Suprapubic skin (tissue), 4 donors: Measurements from ENCODE around the gene STYXL2. TPM values are rescaled to one million over a fixed set of nuclear protein-coding genes. Genes with fewer than 3 reads are reported as not detected.

ENCODE experiments used
- DNase-seq, 2 donors: peaks; one replicate each; pipeline ENCODE4 v3.0.0-alpha.2; 2019; ENCODE audit warnings: low spot score in 2 of 2
- H3K27ac ChIP-seq: fragments of 200-600 bp; sonication (generic); one replicate; pipeline ENCODE4 v1.5.1; 2019
- H3K27me3 ChIP-seq: fragments of 200-600 bp; sonication (generic); one replicate; pipeline ENCODE4 v1.5.1; 2019
- H3K36me3 ChIP-seq: fragments of 200-600 bp; sonication (generic); one replicate; pipeline ENCODE4 v1.5.1; 2019
- H3K4me1 ChIP-seq: fragments of 200-600 bp; sonication (generic); one replicate; pipeline ENCODE4 v1.5.1; 2019
- H3K4me3 ChIP-seq: fragments of 200-600 bp; sonication (generic); one replicate; pipeline ENCODE4 v1.5.1; 2019; ENCODE audit warnings: mild to moderate bottlenecking
- H3K9me3 ChIP-seq: fragments of 200-600 bp; sonication (generic); one replicate; pipeline ENCODE4 v1.5.1; 2019
- CTCF ChIP-seq, 2 donors: fragments of 200-600 bp in 1 of 2; fragments of 450-650 bp in 1 of 2; sonication (generic) in 1 of 2; IDR thresholded peaks; one replicate each; pipeline ENCODE4 v1.5.1; 2016 to 2019; ENCODE audit warnings: antibody characterized with exemption in 2 of 2, mild to moderate bottlenecking in 1 of 2, moderate library complexity in 1 of 2
- EP300 ChIP-seq: sonication (generic); formaldehyde crosslinking; IDR thresholded peaks from one replicate; pipeline ENCODE4 v1.6.1; 2017; ENCODE audit warnings: antibody characterized with exemption
- POLR2A ChIP-seq, 2 donors: fragments of 450-650 bp; IDR thresholded peaks; one replicate each; pipeline ENCODE4 v1.6.1; 2017; ENCODE audit warnings: antibody characterized with exemption in 2 of 2, mild to moderate bottlenecking in 2 of 2, moderate library complexity in 2 of 2
- POLR2AphosphoS5 ChIP-seq, 3 donors: sonication (generic); formaldehyde crosslinking; IDR thresholded peaks; one replicate each; pipeline ENCODE4 v1.6.1; 2017; ENCODE audit warnings: antibody characterized with exemption in 3 of 3
- WGBS: methylation state at CpG from one replicate; pipeline ENCODE4 v1.1.5; 2018; 5-methylcytosine and 5-hydroxymethylcytosine counted together
- total RNA-seq, 4 donors: library from RNA; depleted of rRNA; stranded (reverse); fragments of >200 nt; gene quantifications; one replicate each; pipeline ENCODE4 v1.1.0, GENCODE V29; 2016

The STYXL2 gene
- total RNA-seq, 4 donors from 2014 or later: 0.29 TPM; not detected in 3

- Histone ChIP-seq H3K36me3 (no peaks in the 10 kb centered on the region), H3K27ac (no peak overlapping the region), H3K4me3 (no peak overlapping the region), H3K27me3 (peaks cover 25% of the 10 kb centered on the region), H3K9me3 (no peaks in the 10 kb centered on the region), H3K4me1 (no peaks in the 10 kb centered on the region)
- DNase-seq: no peak
- TF ChIP-seq POLR2AphosphoS5 (IDR thresholded peaks at IDR 0.05) (no peak), POLR2A (IDR thresholded peaks at IDR 0.05) (no peak), CTCF (IDR thresholded peaks at IDR 0.05) (no peak), EP300 (no peak)
- 81% methylated on average over 17 of the region's 17 CpGs for WGBS
Measured at GRCh38 chr1:167126811-167127210, 32.9 kb downstream of the STYXL2 start.

DNA sequence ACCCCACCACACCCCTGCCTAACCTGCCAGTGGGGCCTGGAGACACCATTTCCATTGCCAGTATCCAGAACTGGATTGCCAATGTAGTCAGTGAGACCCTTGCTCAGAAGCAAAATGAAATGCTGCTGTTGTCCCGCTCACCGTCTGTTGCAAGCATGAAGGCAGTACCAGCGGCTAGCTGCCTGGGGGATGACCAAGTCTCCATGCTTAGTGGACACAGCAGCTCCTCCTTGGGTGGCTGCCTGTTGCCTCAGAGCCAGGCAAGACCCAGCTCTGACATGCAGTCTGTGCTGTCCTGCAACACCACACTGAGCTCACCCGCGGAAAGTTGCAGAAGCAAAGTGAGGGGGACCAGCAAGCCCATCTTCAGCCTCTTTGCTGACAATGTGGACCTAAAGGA is 33.4 kb downstream of the STYXL2 start:
- Histone ChIP-seq H3K9me3 (no peaks in the 10 kb centered on the region), H3K4me3 (no peak overlapping the region), H3K27ac (no peak overlapping the region), H3K36me3 (no peaks in the 10 kb centered on the region), H3K27me3 (peaks cover 25% of the 10 kb centered on the region), H3K4me1 (no peaks in the 10 kb centered on the region)
- DNase-seq: no peak
- TF ChIP-seq EP300 (no peak), POLR2AphosphoS5 (IDR thresholded peaks at IDR 0.05) (no peak), POLR2A (IDR thresholded peaks at IDR 0.05) (no peak), CTCF (IDR thresholded peaks at IDR 0.05) (no peak)
- 94% methylated on average over 2 of the region's 5 CpGs for WGBS

GRCh38 chr1:167127661-167128060 is 33.8 kb downstream of the STYXL2 start:
- Histone ChIP-seq H3K36me3 (no peaks in the 10 kb centered on the region), H3K27ac (no peak overlapping the region), H3K4me3 (no peak overlapping the region), H3K4me1 (no peaks in the 10 kb centered on the region), H3K9me3 (no peaks in the 10 kb centered on the region), H3K27me3 (peaks cover 25% of the 10 kb centered on the region)
- TF ChIP-seq POLR2A (IDR thresholded peaks at IDR 0.05): no peak
- TF ChIP-seq POLR2AphosphoS5 (IDR thresholded peaks at IDR 0.05): no peak
- no peak for TF ChIP-seq EP300
- no peak for TF ChIP-seq CTCF (IDR thresholded peaks at IDR 0.05)
- no peak for DNase-seq
- WGBS: 79% methylated on average over 4 of the region's 5 CpGs

DNA sequence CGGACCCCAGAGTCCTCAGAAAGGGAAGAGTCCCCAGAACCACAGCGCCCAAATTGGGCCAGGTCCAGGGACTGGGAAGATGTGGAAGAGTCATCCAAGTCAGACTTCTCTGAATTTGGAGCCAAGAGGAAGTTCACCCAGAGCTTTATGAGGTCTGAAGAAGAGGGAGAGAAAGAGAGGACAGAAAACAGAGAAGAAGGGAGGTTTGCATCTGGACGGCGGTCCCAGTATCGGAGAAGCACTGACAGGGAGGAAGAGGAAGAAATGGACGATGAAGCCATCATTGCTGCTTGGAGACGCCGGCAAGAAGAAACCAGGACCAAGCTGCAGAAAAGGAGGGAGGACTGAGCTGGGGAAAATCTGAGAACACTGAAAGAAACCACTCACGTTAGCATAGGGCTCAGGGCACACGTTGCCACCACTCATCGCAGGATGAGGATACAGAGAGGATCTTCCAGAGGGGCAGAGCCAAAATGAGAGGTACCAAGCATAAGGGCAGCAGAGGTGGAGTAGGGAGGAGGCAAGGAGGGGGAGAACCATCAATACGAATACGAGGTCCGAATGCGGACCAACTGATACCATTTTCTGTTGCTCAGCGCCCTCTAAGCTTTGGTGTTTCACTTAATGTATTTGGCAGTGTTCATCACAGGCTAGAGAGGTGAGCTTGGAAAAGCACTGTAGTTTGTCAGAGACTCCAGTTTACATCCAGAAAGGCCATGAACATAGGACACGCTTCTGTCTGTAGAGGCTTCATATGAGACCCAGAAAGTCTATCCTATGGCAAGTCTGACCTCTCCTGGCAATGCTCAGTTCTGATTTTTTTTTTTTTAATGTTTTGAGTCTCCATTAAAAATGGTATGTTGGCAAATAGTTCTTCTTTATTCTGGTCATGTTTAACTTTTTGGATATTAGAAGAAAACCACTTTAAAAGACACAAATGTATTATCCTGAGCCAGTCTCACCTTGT is 34.7 kb downstream of the STYXL2 start:
- Histone ChIP-seq H3K4me3 (no peak overlapping the region), H3K27ac (no peak overlapping the region), H3K4me1 (no peaks in the 10 kb centered on the region), H3K36me3 (no peaks in the 10 kb centered on the region), H3K9me3 (no peaks in the 10 kb centered on the region), H3K27me3 (peaks cover 25% of the 10 kb centered on the region)
- DNase-seq: no peak
- TF ChIP-seq EP300 (no peak), POLR2A (IDR thresholded peaks at IDR 0.05) (no peak), POLR2AphosphoS5 (IDR thresholded peaks at IDR 0.05) (no peak), CTCF (IDR thresholded peaks at IDR 0.05) (no peak)
- 79% methylated on average over 17 of the region's 17 CpGs for WGBS

DNA sequence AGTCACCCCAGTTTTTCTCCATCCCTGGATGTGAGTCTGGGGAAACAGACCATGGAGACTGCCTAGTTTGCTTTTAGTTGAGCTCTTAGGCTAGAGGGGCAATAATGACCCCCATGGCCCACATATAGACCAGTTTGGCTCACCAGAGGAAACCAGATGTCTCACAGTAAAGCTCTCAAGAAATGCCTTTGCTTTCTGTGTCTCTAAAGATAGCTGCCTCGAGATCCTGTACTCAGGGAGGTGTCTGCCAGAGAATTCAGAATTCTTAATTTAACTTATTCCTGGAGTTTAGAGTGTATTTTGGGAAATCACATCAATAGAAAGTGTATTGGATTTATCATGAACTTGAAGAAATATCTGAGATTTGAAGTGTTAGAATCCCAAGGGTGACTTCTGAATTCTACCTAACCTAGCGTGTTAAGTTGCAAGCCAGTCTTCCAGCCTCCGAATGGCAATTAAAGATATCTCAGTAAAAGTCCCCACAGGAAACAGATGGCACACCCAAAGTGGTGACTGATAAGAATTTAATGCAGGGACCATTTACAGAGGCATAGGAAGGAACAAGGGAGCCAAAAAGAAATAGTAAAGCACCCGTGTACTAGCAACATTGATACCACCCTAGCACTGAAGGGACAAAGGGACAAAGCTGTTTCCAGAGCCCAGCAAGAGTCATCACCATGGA is 37.1 kb downstream of the STYXL2 start:
- H3K27me3 ChIP-seq: peaks cover 23% of the 10 kb centered on the region
- H3K27ac ChIP-seq: no peak overlapping the region
- no peaks in the 10 kb centered on the region for H3K4me1 ChIP-seq
- TF ChIP-seq POLR2AphosphoS5 (IDR thresholded peaks at IDR 0.05): no peak
- no peak for TF ChIP-seq EP300
- no peak for TF ChIP-seq CTCF (IDR thresholded peaks at IDR 0.05)
- no peak for TF ChIP-seq POLR2A (IDR thresholded peaks at IDR 0.05)
- no peaks in the 10 kb centered on the region for H3K36me3 ChIP-seq
- no peak overlapping the region for H3K4me3 ChIP-seq
- 66% methylated on average over 4 of the region's 4 CpGs for WGBS
- no peaks in the 10 kb centered on the region for H3K9me3 ChIP-seq
- no peak for DNase-seq
